Activated CD4-positive, alpha-beta memory T cell treated with anti-CD3 and anti-CD28 coated beads for 36 hours (primary cell): ENCODE data around the gene TF. TPM values are rescaled to one million over a fixed set of nuclear protein-coding genes. Genes with fewer than 3 reads are reported as not detected.

Experiments
- CTCF ChIA-PET: fragments of 350-600 bp; sonication (Branson Sonifier 250); formaldehyde crosslinking; loops from one replicate; lab custom pipeline; 2021; ENCODE audit warnings: antibody characterized with exemption, inconsistent platforms; lab: Charles Lee
- POLR2A ChIA-PET: fragments of 350-600 bp; sonication (Branson Sonifier 250); formaldehyde crosslinking; loops from one replicate; lab custom pipeline; 2021; ENCODE audit warnings: antibody characterized with exemption; lab: Charles Lee
- DNase-seq: peaks from one replicate; pipeline ENCODE4 v3.0.0-alpha.2; 2020
- H3K27ac Mint-ChIP-seq: one replicate; pipeline ENCODE4 v1.8.0; 2021; ENCODE audit warnings: mixed read lengths
- H3K27me3 Mint-ChIP-seq: one replicate; pipeline ENCODE4 v1.8.0; 2021; ENCODE audit warnings: mixed read lengths
- H3K36me3 Mint-ChIP-seq: one replicate; pipeline ENCODE4 v1.8.0; 2021; ENCODE audit warnings: mixed read lengths
- H3K4me1 Mint-ChIP-seq: one replicate; pipeline ENCODE4 v1.8.0; 2021; ENCODE audit warnings: low read depth, mixed read lengths
- H3K4me3 Mint-ChIP-seq: one replicate; pipeline ENCODE4 v1.8.0; 2021; ENCODE audit warnings: mild to moderate bottlenecking, mixed read lengths
- H3K9me3 Mint-ChIP-seq: one replicate; pipeline ENCODE4 v1.8.0; 2021; ENCODE audit warnings: mixed read lengths
- intact Hi-C: fragments of 100-400 bp; cut with micrococcal nuclease; formaldehyde crosslinking; loops from one replicate; pipeline ENCODE4 v1.15.1; 2023
- total RNA-seq, 2 experiments: library from RNA; stranded (reverse); gene quantifications; one replicate each; pipeline ENCODE4 v1.2.3, GENCODE V29; 2021

TF gene
- total RNA-seq, 2 experiments from 2014 or later, result 0.44 to 0.67 TPM

GRCh38 chr3:133827684-133828083 lies 81.5 kb downstream of the TF start:
- CTCF ChIA-PET, result no interaction called here
- Mint-ChIP-seq H3K27ac (no peak overlapping the region), H3K4me1 (no peaks in the 10 kb centered on the region), H3K27me3 (no peaks in the 10 kb centered on the region), H3K36me3 (peaks cover 22% of the 10 kb centered on the region), H3K4me3 (no peak overlapping the region), H3K9me3 (no peaks in the 10 kb centered on the region)
- POLR2A ChIA-PET, result no interaction called here
- intact Hi-C loops, result no loop called here
- DNase-seq, result no peak

- ChIA-PET POLR2A (no interaction called here), CTCF (no interaction called here)
- Mint-ChIP-seq H3K4me1 (no peaks in the 10 kb centered on the region), H3K4me3 (no peak overlapping the region), H3K27me3 (no peaks in the 10 kb centered on the region), H3K27ac (no peak overlapping the region), H3K9me3 (no peaks in the 10 kb centered on the region), H3K36me3 (peaks cover 16% of the 10 kb centered on the region)
- intact Hi-C loops, result no loop called here
- no peak for DNase-seq
Measured at GRCh38 chr3:133828576-133829309, 82.5 kb downstream of the TF start.

- H3K4me3 Mint-ChIP-seq, result no peak overlapping the region
- DNase-seq, result no peak
- no peaks in the 10 kb centered on the region for H3K27me3 Mint-ChIP-seq
- ChIA-PET CTCF (no interaction called here), POLR2A (no interaction called here)
- H3K27ac Mint-ChIP-seq, result no peak overlapping the region
- intact Hi-C loops, result no loop called here
- no peaks in the 10 kb centered on the region for H3K9me3 Mint-ChIP-seq
- H3K36me3 Mint-ChIP-seq, result peaks cover 12% of the 10 kb centered on the region
- no peaks in the 10 kb centered on the region for H3K4me1 Mint-ChIP-seq
Measured at GRCh38 chr3:133829310-133829707, 83.1 kb downstream of the TF start.

- Mint-ChIP-seq H3K4me1 (no peaks in the 10 kb centered on the region), H3K27me3 (no peaks in the 10 kb centered on the region), H3K36me3 (peaks cover 10% of the 10 kb centered on the region), H3K27ac (no peak overlapping the region), H3K4me3 (no peak overlapping the region), H3K9me3 (no peaks in the 10 kb centered on the region)
- no peak for DNase-seq
- POLR2A ChIA-PET, result no interaction called here
- CTCF ChIA-PET, result no interaction called here
- intact Hi-C loops, result no loop called here
Measured at GRCh38 chr3:133830071-133830470, 83.9 kb downstream of the TF start.

GRCh38 chr3:133831966-133832801 lies 86.0 kb downstream of the TF start:
- ChIA-PET POLR2A (no interaction called here), CTCF (interaction anchor here (1.1 kb wide), 1 partner anchor 14 kb away, joined by 5 read pairs; no protein-coding TSS in a partner anchor)
- Mint-ChIP-seq H3K36me3 (no peaks in the 10 kb centered on the region), H3K27me3 (no peaks in the 10 kb centered on the region), H3K4me1 (no peaks in the 10 kb centered on the region), H3K9me3 (no peaks in the 10 kb centered on the region), H3K27ac (no peak overlapping the region), H3K4me3 (no peak overlapping the region)
- DNase-seq, result no peak
- intact Hi-C loops, result no loop called here

- Mint-ChIP-seq H3K27ac (no peak overlapping the region), H3K4me3 (no peak overlapping the region), H3K9me3 (no peaks in the 10 kb centered on the region), H3K27me3 (no peaks in the 10 kb centered on the region), H3K36me3 (no peaks in the 10 kb centered on the region), H3K4me1 (no peaks in the 10 kb centered on the region)
- intact Hi-C loops, result no loop called here
- CTCF ChIA-PET, result interaction anchor here (1.1 kb wide), 1 partner anchor 14 kb away, joined by 5 read pairs; no protein-coding TSS in a partner anchor
- POLR2A ChIA-PET, result no interaction called here
- DNase-seq, result no peak
Measured at GRCh38 chr3:133832802-133833144, 86.6 kb downstream of the TF start.

GRCh38 chr3:133833267-133833666 lies 87.1 kb downstream of the TF start:
- no peaks in the 10 kb centered on the region for H3K36me3 Mint-ChIP-seq
- no peaks in the 10 kb centered on the region for H3K4me1 Mint-ChIP-seq
- no peaks in the 10 kb centered on the region for H3K27me3 Mint-ChIP-seq
- intact Hi-C loops, result no loop called here
- CTCF ChIA-PET, result interaction anchor here (1.1 kb wide), 1 partner anchor 15 kb away, joined by 5 read pairs; no protein-coding TSS in a partner anchor
- DNase-seq, result no peak
- POLR2A ChIA-PET, result no interaction called here
- H3K27ac Mint-ChIP-seq, result no peak overlapping the region
- H3K4me3 Mint-ChIP-seq, result no peak overlapping the region
- no peaks in the 10 kb centered on the region for H3K9me3 Mint-ChIP-seq

GRCh38 chr3:133833880-133834620 lies 87.9 kb downstream of the TF start:
- Mint-ChIP-seq H3K27me3 (no peaks in the 10 kb centered on the region), H3K9me3 (no peaks in the 10 kb centered on the region), H3K4me3 (no peak overlapping the region), H3K36me3 (no peaks in the 10 kb centered on the region), H3K4me1 (no peaks in the 10 kb centered on the region), H3K27ac (no peak overlapping the region)
- intact Hi-C loops, result no loop called here
- ChIA-PET POLR2A (no interaction called here), CTCF (no interaction called here)
- DNase-seq, result no peak

GRCh38 chr3:133834621-133835417 lies 88.6 kb downstream of the TF start:
- Mint-ChIP-seq H3K27ac (no peak overlapping the region), H3K4me3 (no peak overlapping the region), H3K36me3 (no peaks in the 10 kb centered on the region), H3K27me3 (no peaks in the 10 kb centered on the region), H3K9me3 (no peaks in the 10 kb centered on the region), H3K4me1 (no peaks in the 10 kb centered on the region)
- DNase-seq, result no peak
- ChIA-PET CTCF (no interaction called here), POLR2A (no interaction called here)
- intact Hi-C loops, result no loop called here

GRCh38 chr3:133835418-133835743 lies 89.2 kb downstream of the TF start:
- ChIA-PET CTCF (no interaction called here), POLR2A (no interaction called here)
- DNase-seq, result no peak
- intact Hi-C loops, result no loop called here
- H3K9me3 Mint-ChIP-seq, result no peaks in the 10 kb centered on the region
- no peak overlapping the region for H3K4me3 Mint-ChIP-seq
- H3K36me3 Mint-ChIP-seq, result no peaks in the 10 kb centered on the region
- no peak overlapping the region for H3K27ac Mint-ChIP-seq
- H3K4me1 Mint-ChIP-seq, result no peaks in the 10 kb centered on the region
- H3K27me3 Mint-ChIP-seq, result no peaks in the 10 kb centered on the region

- no peak for DNase-seq
- ChIA-PET CTCF (no interaction called here), POLR2A (no interaction called here)
- intact Hi-C loops, result no loop called here
- no peaks in the 10 kb centered on the region for H3K27me3 Mint-ChIP-seq
- no peak overlapping the region for H3K4me3 Mint-ChIP-seq
- H3K36me3 Mint-ChIP-seq, result no peaks in the 10 kb centered on the region
- no peaks in the 10 kb centered on the region for H3K4me1 Mint-ChIP-seq
- no peak overlapping the region for H3K27ac Mint-ChIP-seq
- no peaks in the 10 kb centered on the region for H3K9me3 Mint-ChIP-seq
Measured at GRCh38 chr3:133835961-133836360, 89.8 kb downstream of the TF start.
